ENCODE data around the gene OR6C65.

OR6C65 gene

GRCh38 chr12:55448825-55449224, 48.5 kb downstream of the OR6C65 start:
- no peak for DNase-seq

All from hematopoietic multipotent progenitor cell treated with erythropoietin and hydrocortisone succinate and interleukin-3 and kit ligand, for 4 days (in vitro differentiated cells).